HEK293T (cell line): ENCODE data around the gene CABP2.

ENCODE experiments used
- CTCF ChIA-PET: fragments of 350-600 bp; formaldehyde crosslinking; extraction: SDS; loops from one replicate; lab custom pipeline; 2021; ENCODE audit warnings: antibody characterized with exemption, inconsistent platforms; lab: Yijun Ruan, JAX
- POLR2A ChIA-PET: fragments of 350-600 bp; formaldehyde crosslinking; extraction: SDS; loops from one replicate; lab custom pipeline; 2020; ENCODE audit warnings: antibody characterized with exemption, inconsistent platforms; lab: Yijun Ruan, JAX
- DNase-seq: peaks from one replicate; pipeline ENCODE4 v3.0.0; 2012; ENCODE audit warnings: mixed read lengths; ENCODE audit errors: extremely low spot score
- ARNT ChIP-seq: fragments of 450-650 bp; IDR thresholded peaks from 2 replicates; pipeline ENCODE4 v1.6.1; 2017; ENCODE audit warnings: mild to moderate bottlenecking
- BHLHE40 ChIP-seq: fragments of 450-650 bp; IDR thresholded peaks from 2 replicates; pipeline ENCODE4 v1.6.1; 2016; ENCODE audit warnings: mild to moderate bottlenecking, moderate library complexity, borderline replicate concordance
- CTBP1 ChIP-seq: fragments of 450-650 bp; IDR thresholded peaks from 2 replicates; pipeline ENCODE4 v1.6.1; 2016; ENCODE audit warnings: borderline replicate concordance
- ELF4 ChIP-seq: fragments of 450-650 bp; IDR thresholded peaks from 2 replicates; pipeline ENCODE4 v1.6.1; 2017; ENCODE audit warnings: antibody characterized with exemption
- FOXA1 ChIP-seq: fragments of 450-650 bp; IDR thresholded peaks from 2 replicates; pipeline ENCODE4 v1.6.1; 2016; ENCODE audit warnings: mild to moderate bottlenecking
- FOXK2 ChIP-seq: fragments of 450-650 bp; IDR thresholded peaks from 2 replicates; pipeline ENCODE4 v1.6.1; 2016; ENCODE audit warnings: mild to moderate bottlenecking
- FOXM1 ChIP-seq: fragments of 450-650 bp; IDR thresholded peaks from 2 replicates; pipeline ENCODE4 v1.6.1; 2017; ENCODE audit warnings: mild to moderate bottlenecking, borderline replicate concordance
- HDGF ChIP-seq: fragments of 450-650 bp; IDR thresholded peaks from 2 replicates; pipeline ENCODE4 v1.6.1; 2017; ENCODE audit warnings: antibody characterized with exemption, borderline replicate concordance
- L3MBTL2 ChIP-seq: fragments of 450-650 bp; conservative IDR thresholded peaks from 2 replicates; pipeline ENCODE4 v1.6.1; 2016; ENCODE audit warnings: mild to moderate bottlenecking
- LEF1 ChIP-seq: fragments of 450-650 bp; IDR thresholded peaks from 2 replicates; pipeline ENCODE4 v1.6.1; 2017; ENCODE audit warnings: mild to moderate bottlenecking, borderline replicate concordance
- NFRKB ChIP-seq: fragments of 450-650 bp; IDR thresholded peaks from 2 replicates; pipeline ENCODE4 v1.6.1; 2016; ENCODE audit warnings: mild to moderate bottlenecking, moderate library complexity
- SP1 ChIP-seq: fragments of 450-650 bp; IDR thresholded peaks from 2 replicates; pipeline ENCODE4 v1.6.1; 2017
- SUZ12 ChIP-seq: fragments of 450-650 bp; IDR thresholded peaks from 2 replicates; pipeline ENCODE4 v1.6.1; 2016; ENCODE audit warnings: mild to moderate bottlenecking
- TARDBP ChIP-seq: fragments of 450-650 bp; IDR thresholded peaks from 2 replicates; pipeline ENCODE4 v1.6.1; 2016
- ZNF384 ChIP-seq: fragments of 450-650 bp; IDR thresholded peaks from 2 replicates; pipeline ENCODE4 v1.6.1; 2016
- TF ChIP-seq, protein P1 (sequence below): fragments of 450-650 bp; IDR thresholded peaks from 2 replicates; pipeline ENCODE4 v1.6.1; 2016

Gene CABP2

DNA sequence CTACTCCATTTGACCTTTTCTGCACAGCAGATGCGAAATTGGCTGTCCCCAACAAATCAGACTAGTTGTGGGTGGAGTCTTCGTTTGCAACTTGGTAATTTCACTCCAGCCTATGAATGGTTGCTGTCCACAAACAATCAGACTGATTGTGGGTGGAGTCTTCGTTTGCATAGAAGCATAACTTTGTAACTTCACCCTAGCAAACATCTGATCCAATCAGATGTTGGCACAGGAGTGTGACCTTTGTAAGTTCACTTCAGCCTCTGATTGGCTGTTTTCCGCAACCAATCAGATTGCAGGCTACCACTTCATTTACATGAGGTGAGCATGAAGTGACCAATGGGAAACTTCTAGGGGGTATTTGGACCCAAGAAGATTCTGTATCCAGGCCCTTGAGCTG is 16.3 kb upstream of the CABP2 start:
- ChIA-PET CTCF (no interaction called here), POLR2A (no interaction called here)
- DNase-seq: no peak
- TF ChIP-seq HDGF: no peak
- no peak for TF ChIP-seq FOXA1
- no peak for TF ChIP-seq SUZ12
- TF ChIP-seq LEF1: no peak
- no peak for TF ChIP-seq ZNF384
- TF ChIP-seq CTBP1: no peak
- TF ChIP-seq, protein P1, sequence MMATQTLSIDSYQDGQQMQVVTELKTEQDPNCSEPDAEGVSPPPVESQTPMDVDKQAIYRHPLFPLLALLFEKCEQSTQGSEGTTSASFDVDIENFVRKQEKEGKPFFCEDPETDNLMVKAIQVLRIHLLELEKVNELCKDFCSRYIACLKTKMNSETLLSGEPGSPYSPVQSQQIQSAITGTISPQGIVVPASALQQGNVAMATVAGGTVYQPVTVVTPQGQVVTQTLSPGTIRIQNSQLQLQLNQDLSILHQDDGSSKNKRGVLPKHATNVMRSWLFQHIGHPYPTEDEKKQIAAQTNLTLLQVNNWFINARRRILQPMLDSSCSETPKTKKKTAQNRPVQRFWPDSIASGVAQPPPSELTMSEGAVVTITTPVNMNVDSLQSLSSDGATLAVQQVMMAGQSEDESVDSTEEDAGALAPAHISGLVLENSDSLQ: no peak
- TF ChIP-seq FOXM1: no peak
- no peak for TF ChIP-seq NFRKB

DNA sequence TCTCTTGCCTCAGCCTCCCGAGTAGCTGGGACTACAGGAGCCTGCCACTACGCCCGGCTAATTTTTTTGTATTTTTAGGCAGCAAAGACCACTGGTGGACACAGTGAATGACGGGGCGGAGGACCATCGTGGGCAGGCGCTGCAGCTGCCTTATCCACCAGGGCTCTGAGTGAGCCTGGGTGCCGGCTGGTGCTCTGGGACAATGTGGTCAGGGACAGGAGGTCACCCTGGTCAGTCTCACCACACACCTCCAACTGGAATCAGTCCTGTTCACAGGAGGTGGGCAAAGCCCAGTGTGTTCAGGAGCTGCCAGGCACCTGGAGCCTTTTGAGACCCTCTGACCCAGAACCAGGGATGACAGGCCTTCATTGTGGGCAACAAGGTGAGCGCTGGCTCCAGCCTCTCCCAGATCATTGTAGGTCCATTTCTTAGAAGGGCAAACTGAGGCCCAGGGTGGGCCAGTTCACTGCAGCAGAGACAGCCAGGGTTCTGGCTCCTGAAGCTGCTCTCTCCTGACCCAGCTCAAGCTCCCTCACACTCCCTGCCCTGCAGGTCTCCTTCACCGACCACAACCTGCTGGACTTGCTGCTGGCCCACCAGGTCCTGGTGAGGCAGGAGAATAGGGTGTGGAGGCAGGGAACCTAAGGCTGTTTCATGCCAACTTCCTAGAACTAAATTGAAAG is 15.7 kb upstream of the CABP2 start:
- CTCF ChIA-PET: no interaction called here
- TF ChIP-seq ELF4 (no peak), FOXK2 (no peak), HDGF (no peak), ZNF384 (no peak), SP1 (no peak), TARDBP (no peak), NFRKB (no peak), SUZ12 (no peak)
- TF ChIP-seq, protein P1: no peak
- no peak for DNase-seq
- POLR2A ChIA-PET: no interaction called here

DNA sequence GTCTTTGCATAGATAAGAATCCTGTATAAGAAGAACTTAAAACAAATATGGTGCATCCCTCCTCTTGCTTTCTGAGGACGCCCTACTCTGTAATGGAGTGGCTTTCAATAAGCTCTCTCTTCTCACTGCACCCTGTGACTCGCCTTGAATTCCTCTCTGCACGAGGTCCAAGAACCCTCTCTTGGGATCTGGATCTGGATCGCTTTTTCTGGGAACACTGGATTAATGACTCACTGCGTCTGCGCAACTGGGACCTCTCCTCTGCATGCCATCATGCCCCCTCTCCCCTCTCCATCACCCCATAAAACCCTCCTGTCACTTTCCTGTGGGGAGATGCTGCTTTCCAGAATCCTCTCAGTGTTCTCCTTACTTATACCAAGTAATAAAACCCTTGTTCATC is 15.1 kb upstream of the CABP2 start:
- POLR2A ChIA-PET: no interaction called here
- TF ChIP-seq SUZ12 (no peak), ARNT (no peak), BHLHE40 (no peak), FOXM1 (no peak), ZNF384 (no peak), FOXK2 (no peak)
- CTCF ChIA-PET: no interaction called here
- no peak for DNase-seq

DNA sequence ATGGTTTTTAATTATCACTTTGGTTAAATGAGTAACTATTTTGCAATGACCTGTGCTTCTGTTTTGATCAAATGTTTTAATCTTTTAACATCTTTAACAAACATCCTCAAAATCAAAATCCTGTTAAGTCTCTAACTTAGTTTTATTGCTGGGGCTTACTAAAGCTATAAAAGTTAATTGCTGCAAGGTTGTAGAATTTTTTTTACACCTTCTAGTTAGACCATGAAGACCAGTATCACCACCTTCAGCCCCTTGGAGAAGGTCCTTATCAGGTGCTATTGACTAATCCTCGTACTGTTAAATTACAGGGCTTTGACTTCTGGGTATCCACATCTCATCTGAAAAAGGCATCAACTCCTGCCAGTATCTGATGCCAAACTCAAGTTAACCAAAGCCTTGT is 12.3 kb upstream of the CABP2 start:
- DNase-seq: no peak
- POLR2A ChIA-PET: no interaction called here
- CTCF ChIA-PET: interaction anchor here (0.6 kb wide), 1 partner anchor 20 kb away, joined by 3 read pairs; no protein-coding TSS in a partner anchor
- TF ChIP-seq TARDBP (no peak), FOXA1 (no peak), BHLHE40 (no peak), L3MBTL2 (no peak), FOXM1 (no peak), NFRKB (no peak), FOXK2 (no peak), HDGF (no peak), ZNF384 (no peak), SP1 (no peak), LEF1 (no peak), SUZ12 (no peak), CTBP1 (no peak), ELF4 (no peak), ARNT (no peak)
- TF ChIP-seq, protein P1: no peak

DNA sequence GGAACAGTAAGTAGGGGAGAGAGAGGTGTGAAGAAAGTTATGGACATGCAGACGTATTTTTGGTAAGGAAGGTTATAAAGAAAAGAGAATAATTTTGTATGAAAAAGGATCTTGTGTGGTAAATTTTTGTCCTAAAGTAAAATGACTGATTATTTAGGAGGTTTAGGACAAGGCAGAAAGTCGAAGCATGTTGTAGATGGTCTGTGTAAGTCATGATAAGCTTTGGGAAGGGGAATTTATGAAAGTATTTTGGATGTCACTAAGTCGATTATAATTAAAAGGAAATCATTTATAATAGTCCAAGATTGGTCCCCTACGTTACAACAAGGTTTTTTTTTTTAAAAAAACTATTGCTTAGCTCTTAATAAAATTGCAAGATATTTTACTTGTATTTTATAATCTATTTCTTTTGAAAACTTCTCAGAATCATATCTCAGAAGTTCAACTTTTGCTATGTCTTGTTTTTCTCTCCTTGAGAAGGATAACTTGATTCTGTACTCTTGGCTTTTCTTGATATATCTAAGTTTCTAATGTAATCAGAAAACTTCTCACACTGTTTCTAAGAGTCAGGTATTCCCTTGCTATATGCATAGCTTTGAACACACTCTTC is 10.9 kb upstream of the CABP2 start:
- ChIA-PET CTCF (no interaction called here), POLR2A (no interaction called here)
- no peak for TF ChIP-seq ZNF384
- no peak for DNase-seq

DNA sequence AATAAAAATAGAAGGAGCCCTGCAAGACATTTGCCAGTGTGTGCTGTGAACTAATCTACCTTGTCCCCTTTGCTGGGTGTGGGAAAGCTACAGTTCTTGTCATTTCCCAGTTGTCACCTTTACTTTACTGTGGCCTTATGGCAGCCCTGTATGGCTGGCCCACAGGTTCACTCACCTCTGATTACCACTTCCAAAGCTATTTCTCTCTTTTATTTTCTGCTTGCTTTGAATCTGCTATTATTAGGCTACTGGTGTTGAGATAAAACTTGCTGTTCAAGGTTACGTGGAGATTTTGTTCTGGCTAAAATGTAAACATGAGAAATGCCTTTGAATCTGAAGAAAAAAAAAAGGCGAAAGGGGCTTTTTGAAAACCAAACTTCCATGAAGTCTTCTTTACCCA is 9.6 kb upstream of the CABP2 start:
- CTCF ChIA-PET: interaction anchor here (0.7 kb wide), 1 partner anchor 482 kb away, joined by 3 read pairs; no protein-coding TSS in a partner anchor
- no peak for DNase-seq
- TF ChIP-seq FOXA1: no peak
- TF ChIP-seq FOXK2: no peak
- TF ChIP-seq L3MBTL2: no peak
- TF ChIP-seq, protein P1: no peak
- no peak for TF ChIP-seq ELF4
- TF ChIP-seq ZNF384: no peak
- TF ChIP-seq NFRKB: no peak
- TF ChIP-seq TARDBP: no peak
- TF ChIP-seq ARNT: no peak
- TF ChIP-seq HDGF: no peak
- no peak for TF ChIP-seq SUZ12
- TF ChIP-seq CTBP1: no peak
- no peak for TF ChIP-seq FOXM1
- POLR2A ChIA-PET: no interaction called here
